MM.1S (cell line): ENCODE results near the gene STEEP1.

Experiments used
- DNase-seq: peaks from one replicate; pipeline ENCODE4 v3.0.0-alpha.2; 2015
- H2AFZ ChIP-seq: fragments of 300-600 bp; sonication (generic); 2 replicates; pipeline ENCODE4 v1.6.0; 2016; ENCODE audit warnings: antibody characterized with exemption, low read length
- H3F3A ChIP-seq: fragments of 300-600 bp; sonication (generic); 2 replicates; pipeline ENCODE4 v1.6.1; 2016; ENCODE audit warnings: mild to moderate bottlenecking, antibody characterized with exemption, low read length, moderate library complexity, mixed read lengths; ENCODE audit not compliant: insufficient read depth
- H3K27ac ChIP-seq: fragments of 300-600 bp; sonication (generic); 2 replicates; pipeline ENCODE4 v1.5.1; 2016; ENCODE audit warnings: mild to moderate bottlenecking, low read length
- H3K27me3 ChIP-seq: fragments of 300-600 bp; sonication (generic); replicated peaks from 2 replicates; pipeline ENCODE4 v1.6.0; 2016; ENCODE audit warnings: low read length; ENCODE audit not compliant: insufficient read depth
- H3K36me3 ChIP-seq: fragments of 300-600 bp; sonication (generic); replicated peaks from 2 replicates; pipeline ENCODE4 v1.6.1; 2016; ENCODE audit warnings: mild to moderate bottlenecking, low read length, mixed read lengths; ENCODE audit not compliant: insufficient read depth
- H3K4me1 ChIP-seq: fragments of 300-600 bp; sonication (generic); 2 replicates; pipeline ENCODE4 v1.6.1; 2016; ENCODE audit warnings: low read length, mixed read lengths
- H3K4me2 ChIP-seq: fragments of 300-600 bp; sonication (generic); 2 replicates; pipeline ENCODE4 v1.6.0; 2016; ENCODE audit warnings: low read depth, low read length
- H3K4me3 ChIP-seq: fragments of 300-600 bp; sonication (generic); 2 replicates; pipeline ENCODE4 v1.5.1; 2016; ENCODE audit warnings: low read length, mixed read lengths
- H3K79me2 ChIP-seq: fragments of 300-600 bp; sonication (generic); 2 replicates; pipeline ENCODE4 v1.6.1; 2016; ENCODE audit warnings: mixed run types, low read length, mixed read lengths
- H3K9ac ChIP-seq: fragments of 300-600 bp; sonication (generic); 2 replicates; pipeline ENCODE4 v1.6.1; 2016; ENCODE audit warnings: low read length, mixed read lengths
- H3K9me2 ChIP-seq: fragments of 300-600 bp; sonication (generic); replicated peaks from 2 replicates; pipeline ENCODE4 v1.6.1; 2016; ENCODE audit warnings: mild to moderate bottlenecking, low read length, mixed read lengths; ENCODE audit not compliant: insufficient read depth
- H3K9me3 ChIP-seq: fragments of 300-600 bp; sonication (generic); replicated peaks from 2 replicates; pipeline ENCODE4 v1.6.1; 2016; ENCODE audit warnings: mild to moderate bottlenecking, low read length, mixed read lengths; ENCODE audit not compliant: insufficient read depth
- H4K20me1 ChIP-seq: fragments of 300-600 bp; sonication (generic); 2 replicates; pipeline ENCODE4 v1.6.1; 2016; ENCODE audit warnings: mild to moderate bottlenecking, low read length, moderate library complexity, mixed read lengths; ENCODE audit not compliant: insufficient read depth
- CTCF ChIP-seq: fragments of 300-600 bp; sonication (generic); IDR thresholded peaks from 2 replicates; pipeline ENCODE4 v1.5.1; 2016; ENCODE audit warnings: antibody characterized with exemption, low read length, mixed read lengths
- EZH2 ChIP-seq: fragments of 300-600 bp; sonication (generic); optimal IDR thresholded peaks from 2 replicates; pipeline ENCODE3; 2017; ENCODE audit warnings: low read depth, mild to moderate bottlenecking, antibody characterized with exemption, low read length, mixed read lengths
- EZH2phosphoT487 ChIP-seq: fragments of 300-600 bp; sonication (generic); IDR thresholded peaks from 2 replicates; pipeline ENCODE4 v1.6.1; 2018; ENCODE audit warnings: antibody characterized with exemption, low read length

STEEP1 gene

GRCh38 chrX:119565107-119565663 lies at the start of gene STEEP1:
Gene STEEP1, minus strand, starts transcription at chrX:119565409. Its CDS starts 54 bp downstream, at chrX:119565355.
- Histone ChIP-seq H3K36me3 (no peaks in the 10 kb centered on the region), H3K9ac (peak within 1 kb of the TSS; percentile 62; the same call in 1 of the 2 replicates), H3F3A (no peaks in the 10 kb centered on the region), H4K20me1 (no peaks in the 10 kb centered on the region), H3K4me2 (peak within 1 kb of the TSS; percentile 64), H3K4me1 (no peaks in the 10 kb centered on the region), H3K9me2 (no peaks in the 10 kb centered on the region), H3K9me3 (no peaks in the 10 kb centered on the region), H3K4me3 (peak within 1 kb of the TSS; percentile 72), H3K27me3 (no peaks in the 10 kb centered on the region), H3K27ac (no peak within 1 kb of the TSS), H3K79me2 (peaks cover 25% of the 10 kb centered on the region), H2AFZ (no peak within 1 kb of the TSS)
- DNase-seq: peak; percentile 93
- TF ChIP-seq EZH2 (no peak), CTCF (no peak), EZH2phosphoT487 (no peak)

GRCh38 chrX:119614776-119615175 lies 49.6 kb upstream of the STEEP1 start:
- Histone ChIP-seq H3K4me3 (no peak overlapping the region), H3K9me2 (no peaks in the 10 kb centered on the region), H4K20me1 (no peaks in the 10 kb centered on the region), H3K9me3 (no peaks in the 10 kb centered on the region), H3K79me2 (no peaks in the 10 kb centered on the region), H2AFZ (no peak overlapping the region), H3K9ac (no peak overlapping the region), H3F3A (peaks cover 12% of the 10 kb centered on the region), H3K4me2 (no peak overlapping the region), H3K27me3 (no peaks in the 10 kb centered on the region), H3K36me3 (no peaks in the 10 kb centered on the region), H3K27ac (no peak overlapping the region), H3K4me1 (0 out of 2 replicates have a peak, but pooled peaks cover 4% of the 10 kb centered on the region)
- TF ChIP-seq EZH2phosphoT487: no peak
- no peak for TF ChIP-seq CTCF
- no peak for TF ChIP-seq EZH2
- no peak for DNase-seq

- no peaks in the 10 kb centered on the region for H3K27me3 ChIP-seq
- DNase-seq: no peak
- peak overlapping the region; percentile 52 for H2AFZ ChIP-seq
- H3K9me2 ChIP-seq: no peaks in the 10 kb centered on the region
- H3K27ac ChIP-seq: peak overlapping the region; percentile 78
- peaks cover 14% of the 10 kb centered on the region for H3F3A ChIP-seq
- peak overlapping the region; percentile 96 for H3K9ac ChIP-seq
- peak overlapping the region; percentile 70 for H3K4me2 ChIP-seq
- no peak for TF ChIP-seq CTCF
- no peak for TF ChIP-seq EZH2
- no peak for TF ChIP-seq EZH2phosphoT487
- H3K36me3 ChIP-seq: no peaks in the 10 kb centered on the region
- no peaks in the 10 kb centered on the region; the same call in 1 of the 2 replicates for H4K20me1 ChIP-seq
- H3K4me1 ChIP-seq: 0 out of 2 replicates have a peak, but pooled peaks cover 4% of the 10 kb centered on the region
- H3K79me2 ChIP-seq: peaks cover 41% of the 10 kb centered on the region
- H3K9me3 ChIP-seq: no peaks in the 10 kb centered on the region
- H3K4me3 ChIP-seq: peak overlapping the region; percentile 91
Measured at GRCh38 chrX:119607018-119607389, 41.8 kb upstream of the STEEP1 start.
